Measurements from ENCODE around the gene PRDM11.

DNA sequence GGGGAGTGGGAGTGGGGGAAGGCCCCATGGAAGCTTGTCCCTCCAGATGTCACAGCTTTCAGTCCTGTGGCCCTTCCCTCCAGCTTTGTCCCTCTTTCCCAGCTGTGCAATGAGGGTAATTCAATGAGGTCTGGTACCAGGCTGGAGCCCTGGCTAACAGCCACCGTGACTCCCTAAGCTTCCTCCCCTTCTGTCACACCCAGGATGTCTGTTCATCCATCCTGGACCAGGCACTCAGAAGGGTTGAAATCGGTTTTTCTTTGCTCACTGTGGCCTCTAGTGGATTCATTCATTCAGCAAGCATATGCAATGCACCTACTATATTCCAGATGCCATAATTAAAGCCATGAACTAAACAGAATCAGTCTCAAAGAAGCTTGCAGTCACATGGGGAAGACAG is 101.0 kb downstream of the PRDM11 start:
- TF ChIP-seq, protein P1, sequence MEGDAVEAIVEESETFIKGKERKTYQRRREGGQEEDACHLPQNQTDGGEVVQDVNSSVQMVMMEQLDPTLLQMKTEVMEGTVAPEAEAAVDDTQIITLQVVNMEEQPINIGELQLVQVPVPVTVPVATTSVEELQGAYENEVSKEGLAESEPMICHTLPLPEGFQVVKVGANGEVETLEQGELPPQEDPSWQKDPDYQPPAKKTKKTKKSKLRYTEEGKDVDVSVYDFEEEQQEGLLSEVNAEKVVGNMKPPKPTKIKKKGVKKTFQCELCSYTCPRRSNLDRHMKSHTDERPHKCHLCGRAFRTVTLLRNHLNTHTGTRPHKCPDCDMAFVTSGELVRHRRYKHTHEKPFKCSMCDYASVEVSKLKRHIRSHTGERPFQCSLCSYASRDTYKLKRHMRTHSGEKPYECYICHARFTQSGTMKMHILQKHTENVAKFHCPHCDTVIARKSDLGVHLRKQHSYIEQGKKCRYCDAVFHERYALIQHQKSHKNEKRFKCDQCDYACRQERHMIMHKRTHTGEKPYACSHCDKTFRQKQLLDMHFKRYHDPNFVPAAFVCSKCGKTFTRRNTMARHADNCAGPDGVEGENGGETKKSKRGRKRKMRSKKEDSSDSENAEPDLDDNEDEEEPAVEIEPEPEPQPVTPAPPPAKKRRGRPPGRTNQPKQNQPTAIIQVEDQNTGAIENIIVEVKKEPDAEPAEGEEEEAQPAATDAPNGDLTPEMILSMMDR (IDR thresholded peaks at IDR 0.05), result no peak
- TF ChIP-seq POLR2AphosphoS5 (IDR thresholded peaks at IDR 0.05), result no peak
